HFF-Myc (cell line): ENCODE data around the gene ATF5.
A peak's percentile ranks its signal among the peaks of the same experiment; 100 is the strongest.
"Not testable (repeated sequence)": the region's sequence is repeated elsewhere in the genome, so short reads cannot be mapped to it uniquely, and the experiment has no call there.

Experiments
- DNase-seq: peaks from one replicate; pipeline ENCODE4 v3.0.0-alpha.2; 2011; ENCODE audit warnings: low read depth; ENCODE audit errors: extremely low read depth
- H3K4me3 ChIP-seq: replicated peaks from 2 replicates; pipeline ENCODE4 v1.5.1; 2011; ENCODE audit warnings: low read depth, mild to moderate bottlenecking, control low read depth, low read length
- TF ChIP-seq, protein P1 (sequence below): IDR thresholded peaks from 2 replicates; pipeline ENCODE4 v1.5.1; 2012; ENCODE audit warnings: mild to moderate bottlenecking, low read depth, low read length, control low read depth; ENCODE audit errors: missing control alignments

Gene ATF5

DNA sequence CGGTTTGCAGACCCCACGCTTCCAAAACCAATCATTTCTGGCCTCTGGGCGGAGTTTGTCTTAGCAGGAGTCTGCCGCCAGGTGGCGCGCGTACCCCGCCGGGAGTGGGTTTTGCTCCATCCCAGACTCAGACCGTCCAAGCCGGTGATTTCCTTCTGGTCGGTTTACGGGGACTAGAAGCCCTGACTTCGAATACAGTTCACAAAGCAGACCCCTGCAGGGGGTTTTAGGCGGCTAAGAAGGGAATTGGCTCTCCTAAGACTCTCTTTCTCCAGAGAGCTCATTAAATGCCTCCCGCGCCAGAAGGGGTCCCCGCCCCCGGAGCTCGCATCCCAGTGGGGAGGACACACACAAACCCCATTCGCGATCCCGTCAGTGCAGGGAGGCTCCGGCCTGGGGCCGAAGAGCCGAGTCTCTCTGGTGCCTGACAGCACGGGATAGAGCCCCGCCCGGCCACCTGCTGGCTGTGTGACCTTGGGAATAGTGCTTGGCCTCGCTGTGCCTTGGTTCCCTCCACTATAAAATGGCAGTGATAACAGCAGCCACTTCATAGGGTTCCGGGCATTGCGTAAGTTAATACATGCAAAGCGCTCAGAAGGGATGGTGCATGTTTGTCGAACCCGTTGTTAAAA is 8.9 kb downstream of the ATF5 start:
- TF ChIP-seq, protein P1, sequence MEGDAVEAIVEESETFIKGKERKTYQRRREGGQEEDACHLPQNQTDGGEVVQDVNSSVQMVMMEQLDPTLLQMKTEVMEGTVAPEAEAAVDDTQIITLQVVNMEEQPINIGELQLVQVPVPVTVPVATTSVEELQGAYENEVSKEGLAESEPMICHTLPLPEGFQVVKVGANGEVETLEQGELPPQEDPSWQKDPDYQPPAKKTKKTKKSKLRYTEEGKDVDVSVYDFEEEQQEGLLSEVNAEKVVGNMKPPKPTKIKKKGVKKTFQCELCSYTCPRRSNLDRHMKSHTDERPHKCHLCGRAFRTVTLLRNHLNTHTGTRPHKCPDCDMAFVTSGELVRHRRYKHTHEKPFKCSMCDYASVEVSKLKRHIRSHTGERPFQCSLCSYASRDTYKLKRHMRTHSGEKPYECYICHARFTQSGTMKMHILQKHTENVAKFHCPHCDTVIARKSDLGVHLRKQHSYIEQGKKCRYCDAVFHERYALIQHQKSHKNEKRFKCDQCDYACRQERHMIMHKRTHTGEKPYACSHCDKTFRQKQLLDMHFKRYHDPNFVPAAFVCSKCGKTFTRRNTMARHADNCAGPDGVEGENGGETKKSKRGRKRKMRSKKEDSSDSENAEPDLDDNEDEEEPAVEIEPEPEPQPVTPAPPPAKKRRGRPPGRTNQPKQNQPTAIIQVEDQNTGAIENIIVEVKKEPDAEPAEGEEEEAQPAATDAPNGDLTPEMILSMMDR = peak; percentile 97
- H3K4me3 ChIP-seq = 0 out of 2 replicates have a peak overlapping the region, but pooled peaks have one; percentile 19
- peak; percentile 19 for DNase-seq

DNA sequence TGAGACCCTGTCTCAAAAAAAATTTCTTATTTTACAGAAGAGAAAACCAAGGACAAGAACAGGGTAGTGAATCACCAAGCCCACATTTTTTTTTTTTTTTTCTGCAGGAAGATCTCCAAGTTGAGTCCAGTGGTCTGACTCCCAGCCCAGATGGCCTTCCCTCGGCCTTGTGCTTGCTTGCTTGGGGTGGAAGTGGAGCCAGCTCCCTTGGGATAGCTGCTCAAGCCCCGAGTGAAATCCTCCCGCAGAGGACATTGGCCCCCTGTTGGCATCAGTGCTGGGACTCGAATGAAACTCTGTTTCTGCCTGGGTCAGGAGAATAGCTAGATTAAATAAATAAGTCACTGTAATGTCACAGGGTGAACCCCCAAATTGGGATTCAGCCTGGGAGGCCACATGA is 9.7 kb downstream of the ATF5 start:
- DNase-seq = no peak
- H3K4me3 ChIP-seq = no peak overlapping the region
- TF ChIP-seq, protein P1 = no peak

DNA sequence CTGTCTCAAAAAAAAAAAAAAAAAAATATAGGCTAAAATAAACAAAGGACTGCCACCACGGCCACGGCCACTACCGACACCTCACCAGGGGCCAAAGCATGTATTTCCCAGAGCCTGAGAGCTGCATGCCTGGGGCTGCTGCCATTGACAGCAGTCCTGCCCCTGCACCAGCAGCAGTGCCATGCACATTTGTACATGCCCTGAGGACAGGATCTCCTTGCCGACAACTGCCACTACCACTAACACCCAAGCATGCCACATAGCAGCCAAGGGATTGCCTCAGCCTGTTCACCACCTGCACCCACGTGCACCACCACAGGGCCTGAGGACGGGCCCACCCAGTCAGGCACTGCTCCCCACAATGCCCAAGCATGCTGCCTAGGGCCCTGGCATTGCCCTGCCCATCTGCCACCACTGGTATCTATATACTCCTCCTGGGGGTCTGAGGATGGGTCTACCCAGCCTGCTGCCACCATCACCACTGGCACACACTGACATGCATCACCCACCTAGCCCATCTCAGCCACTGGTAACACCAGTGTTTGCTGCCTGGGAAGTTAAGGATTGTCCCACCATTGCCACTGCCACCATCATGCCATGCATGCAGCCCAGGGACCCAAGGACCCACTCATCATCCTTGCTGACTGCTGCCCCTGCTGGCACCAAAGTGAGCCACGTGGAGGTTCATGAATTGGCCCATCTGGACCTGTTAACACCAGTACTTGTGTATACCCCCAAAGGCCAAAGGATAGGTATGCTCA is 10.9 kb downstream of the ATF5 start:
- TF ChIP-seq, protein P1 = no peak
- no peak overlapping the region for H3K4me3 ChIP-seq
- DNase-seq = no peak

GRCh38 chr19:49940482-49940791 is 11.4 kb downstream of the ATF5 start:
- no peak for DNase-seq
- no peak overlapping the region for H3K4me3 ChIP-seq
- TF ChIP-seq, protein P1 = no peak

GRCh38 chr19:49944567-49944966 is 15.6 kb downstream of the ATF5 start:
- not testable (repeated sequence) for H3K4me3 ChIP-seq

GRCh38 chr19:49946415-49946814 is 17.4 kb downstream of the ATF5 start:
- DNase-seq = no peak
- no peak overlapping the region for H3K4me3 ChIP-seq
- TF ChIP-seq, protein P1 = no peak

More at GRCh38 chr19:49944567-49944966, 15.6 kb downstream of the ATF5 start:
- not testable (repeated sequence) for DNase-seq

DNA sequence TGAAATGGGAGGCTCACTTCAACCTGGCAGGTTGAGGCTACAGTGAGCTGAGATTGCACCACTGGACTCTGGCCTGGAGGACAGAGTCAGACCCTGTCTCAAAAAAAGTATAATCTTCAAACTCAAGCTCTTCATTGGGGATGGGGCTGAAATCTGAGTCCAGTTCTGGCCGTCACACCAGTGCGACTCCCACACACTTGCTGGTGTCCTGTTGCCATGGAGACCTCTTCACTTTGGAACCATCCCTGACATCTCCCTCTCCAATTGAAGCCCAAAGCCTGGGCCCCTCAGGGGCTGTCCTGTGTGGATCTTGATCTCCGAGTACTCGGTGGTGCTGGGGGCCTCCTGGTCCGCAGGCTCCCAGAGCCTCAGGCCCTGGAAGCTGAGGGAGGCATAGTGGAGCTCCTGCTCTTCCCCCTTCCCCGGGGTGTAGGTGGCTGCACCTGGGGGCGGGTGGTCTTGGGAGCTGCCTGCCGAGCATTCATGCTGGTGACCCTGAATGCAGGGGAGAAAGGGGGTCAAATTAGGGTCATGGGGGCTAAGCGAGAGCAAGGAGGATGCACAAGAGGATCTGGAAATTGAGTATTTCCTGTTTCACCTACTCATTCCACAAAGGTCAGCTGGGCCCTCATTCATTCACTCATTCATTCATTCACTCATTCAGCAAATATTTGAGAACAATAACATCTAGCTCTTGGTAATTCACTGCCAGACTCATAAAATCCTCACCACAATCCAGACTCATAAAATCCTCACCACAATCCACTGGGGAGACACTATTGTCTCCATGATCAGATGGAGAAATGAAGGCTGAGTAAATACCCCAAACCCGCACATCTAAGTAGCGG is 21.0 kb downstream of the ATF5 start:
- TF ChIP-seq, protein P1 = no peak
- no peak overlapping the region for H3K4me3 ChIP-seq
- no peak for DNase-seq
